ENCODE measurements around the gene OVCA2. TPM values are rescaled to one million over a fixed set of nuclear protein-coding genes. Genes with fewer than 3 reads are reported as not detected.

The OVCA2 gene
- total and polyA plus RNA-seq, 2 donors (not counting 3 experiments of a cell fraction or from before 2014, with no cell fraction given) = 41.3 to 84.2 TPM

DNA sequence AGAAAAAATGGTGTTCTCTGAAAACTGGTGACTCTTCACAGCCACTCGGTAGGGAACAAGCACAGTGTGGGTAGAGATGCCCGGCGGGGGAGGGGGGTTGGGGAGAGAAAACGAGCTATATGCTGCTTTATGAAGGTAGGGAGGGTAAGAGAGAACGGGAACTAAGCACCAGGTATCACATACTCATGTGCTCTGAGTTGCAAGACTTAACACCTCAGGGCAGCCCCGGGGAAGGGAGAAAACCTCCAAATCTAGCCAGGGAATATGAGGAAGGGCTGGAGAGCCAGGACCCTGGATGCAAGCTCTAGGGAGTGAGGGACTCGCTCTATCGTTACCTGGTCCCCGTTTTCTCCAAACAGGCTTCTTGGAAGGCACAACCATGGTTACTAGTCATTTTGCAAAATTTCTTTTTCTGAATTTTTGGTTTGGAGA is 48.4 kb downstream of the OVCA2 start:
- CTCF ChIA-PET = interaction anchor here (1.0 to 9.2 kb wide), 15 partner anchors 13 to 155 kb away, joined by 3 to 76 read pairs (median 8); partner anchors contain the start of gene HIC1
- Histone ChIP-seq H3K9me3 (replicated peaks; ENCODE audit: control insufficient read depth, insufficient read depth, low read length) (no peaks in the 10 kb centered on the region), H3K27me3 (ENCODE audit: control insufficient read depth in 2 of 2, insufficient read depth in 2 of 2, low read length in 2 of 2) (no peaks in the 10 kb centered on the region), H3K79me2 (ENCODE audit: control insufficient read depth, insufficient read depth, low read length) (no peaks in the 10 kb centered on the region), H3K4me3 (replicated peaks in 1 of 3; ENCODE audit: insufficient read depth in 1 of 3, low read depth in 1 of 3, low read length in 3 of 3) (no peak overlapping the region), H3K27ac (ENCODE audit: insufficient read depth, low read depth, low read length) (peak overlapping the region; percentile 66), H2AFZ (ENCODE audit: low read depth, low read length) (no peak overlapping the region), H3K4me1 (ENCODE audit: control insufficient read depth, extremely low read depth, insufficient read depth, low read length) (peaks cover 59% of the 10 kb centered on the region), H3K36me3 (ENCODE audit: control insufficient read depth in 2 of 2, extremely low read depth in 1 of 2, insufficient read depth in 2 of 2, low read length in 2 of 2) (no peaks in the 10 kb centered on the region), H3K9ac (replicated peaks; ENCODE audit: extremely low read depth, insufficient read depth, low read length) (no peak overlapping the region), H3K4me2 (ENCODE audit: insufficient read depth, low read length) (no peak overlapping the region), H3K9me1 (replicated peaks; ENCODE audit: control insufficient read depth, extremely low read depth, insufficient read depth, low read length) (no peaks in the 10 kb centered on the region), H4K20me1 (replicated peaks; ENCODE audit: control insufficient read depth, extremely low read depth, insufficient read depth, low read length) (no peaks in the 10 kb centered on the region)
- dilution Hi-C loops (cut with MboI; ENCODE audit: extremely low pct_ligation_motif_present, low sequenced_read_pairs) (no loop called here), intact Hi-C loops (cut with micrococcal nuclease) (no loop called here)
- no peak for DNase-seq (ENCODE audit: low read depth, low spot score)
- POLR2A ChIA-PET = interaction anchor here (0.7 to 1.1 kb wide), 3 partner anchors 82 to 140 kb away, joined by 4 read pairs; no protein-coding TSS in a partner anchor
- no TSS peak for BruUV-seq (replicated peaks)
- TF ChIP-seq POLR2AphosphoS5 (IDR thresholded peaks at IDR 0.05; ENCODE audit: insufficient read depth, low read depth, low read length) (no peak), MYC (IDR thresholded peaks at IDR 0.05; ENCODE audit: low read depth, low read length) (no peak), GATA2 (IDR thresholded peaks at IDR 0.05; ENCODE audit: insufficient read depth, insufficient read length, low read depth, low read length) (no peak)
- TF ChIP-seq, protein P1, sequence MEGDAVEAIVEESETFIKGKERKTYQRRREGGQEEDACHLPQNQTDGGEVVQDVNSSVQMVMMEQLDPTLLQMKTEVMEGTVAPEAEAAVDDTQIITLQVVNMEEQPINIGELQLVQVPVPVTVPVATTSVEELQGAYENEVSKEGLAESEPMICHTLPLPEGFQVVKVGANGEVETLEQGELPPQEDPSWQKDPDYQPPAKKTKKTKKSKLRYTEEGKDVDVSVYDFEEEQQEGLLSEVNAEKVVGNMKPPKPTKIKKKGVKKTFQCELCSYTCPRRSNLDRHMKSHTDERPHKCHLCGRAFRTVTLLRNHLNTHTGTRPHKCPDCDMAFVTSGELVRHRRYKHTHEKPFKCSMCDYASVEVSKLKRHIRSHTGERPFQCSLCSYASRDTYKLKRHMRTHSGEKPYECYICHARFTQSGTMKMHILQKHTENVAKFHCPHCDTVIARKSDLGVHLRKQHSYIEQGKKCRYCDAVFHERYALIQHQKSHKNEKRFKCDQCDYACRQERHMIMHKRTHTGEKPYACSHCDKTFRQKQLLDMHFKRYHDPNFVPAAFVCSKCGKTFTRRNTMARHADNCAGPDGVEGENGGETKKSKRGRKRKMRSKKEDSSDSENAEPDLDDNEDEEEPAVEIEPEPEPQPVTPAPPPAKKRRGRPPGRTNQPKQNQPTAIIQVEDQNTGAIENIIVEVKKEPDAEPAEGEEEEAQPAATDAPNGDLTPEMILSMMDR (IDR thresholded peaks at IDR 0.05; ENCODE audit: extremely low read depth in 1 of 2, insufficient read depth in 1 of 2, low read depth in 1 of 2, low read length in 2 of 2) = no peak
- no peak for FAIRE-seq

Measured in endothelial cell of umbilical vein (primary cell).